Fibroblast of skin of abdomen (primary cell): Measurements from ENCODE around the gene LBX2.
A peak's percentile ranks its signal among the peaks of the same experiment; 100 is the strongest.

ENCODE experiments used
- DNase-seq: peaks from one replicate; pipeline ENCODE4 v3.0.0-alpha.2; 2013

LBX2 gene

DNA sequence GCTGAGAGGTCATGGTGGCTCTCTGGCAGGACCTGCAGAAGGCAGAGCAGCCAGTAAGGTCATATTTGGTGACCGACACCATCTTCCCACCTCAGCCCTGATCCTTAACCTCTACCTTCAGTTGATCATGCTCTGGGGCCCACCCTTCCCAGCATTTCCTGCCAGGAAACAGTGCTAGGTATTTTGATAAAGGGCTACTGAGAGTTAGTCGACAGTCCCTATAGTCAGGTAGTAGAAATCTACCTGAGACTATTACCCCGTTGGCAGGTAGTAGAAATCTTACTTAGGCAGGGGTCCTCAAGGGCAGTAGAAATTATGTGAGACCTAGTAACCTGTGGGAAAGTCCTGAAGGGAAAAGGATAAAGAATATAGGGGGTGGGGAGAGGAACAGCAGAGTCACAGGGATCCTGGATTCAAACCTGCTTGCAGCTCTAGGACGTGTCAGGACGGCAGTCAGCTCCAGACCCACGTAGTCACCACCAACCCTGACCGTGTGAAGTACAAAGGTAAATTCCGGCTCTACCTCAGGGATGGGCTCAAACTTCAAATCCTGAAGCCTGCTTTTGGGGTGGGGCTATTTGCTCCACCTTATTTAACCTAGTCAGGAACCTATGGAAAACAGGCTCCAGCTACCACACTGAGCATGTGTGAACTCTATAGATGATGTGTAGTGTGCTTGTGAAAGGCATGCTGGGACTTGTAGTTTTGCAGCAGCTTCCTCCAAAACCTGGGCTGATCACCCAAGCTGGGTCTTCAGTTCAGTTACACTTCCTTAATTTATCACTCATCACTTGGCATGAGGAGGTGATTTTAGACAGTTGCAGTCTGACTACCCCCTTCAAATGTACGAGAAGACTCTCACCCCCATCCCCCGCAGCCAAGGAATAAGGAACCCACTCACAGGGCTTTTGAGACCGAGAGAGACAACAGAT lies 26.6 kb upstream of the LBX2 start, which contains the start of gene DQX1:
DQX1 (minus strand) TSS at position 515 of the 932 bp plus-strand sequence; CDS start at position 13, 502 bp downstream.
- peak; percentile 29 for DNase-seq

DNA sequence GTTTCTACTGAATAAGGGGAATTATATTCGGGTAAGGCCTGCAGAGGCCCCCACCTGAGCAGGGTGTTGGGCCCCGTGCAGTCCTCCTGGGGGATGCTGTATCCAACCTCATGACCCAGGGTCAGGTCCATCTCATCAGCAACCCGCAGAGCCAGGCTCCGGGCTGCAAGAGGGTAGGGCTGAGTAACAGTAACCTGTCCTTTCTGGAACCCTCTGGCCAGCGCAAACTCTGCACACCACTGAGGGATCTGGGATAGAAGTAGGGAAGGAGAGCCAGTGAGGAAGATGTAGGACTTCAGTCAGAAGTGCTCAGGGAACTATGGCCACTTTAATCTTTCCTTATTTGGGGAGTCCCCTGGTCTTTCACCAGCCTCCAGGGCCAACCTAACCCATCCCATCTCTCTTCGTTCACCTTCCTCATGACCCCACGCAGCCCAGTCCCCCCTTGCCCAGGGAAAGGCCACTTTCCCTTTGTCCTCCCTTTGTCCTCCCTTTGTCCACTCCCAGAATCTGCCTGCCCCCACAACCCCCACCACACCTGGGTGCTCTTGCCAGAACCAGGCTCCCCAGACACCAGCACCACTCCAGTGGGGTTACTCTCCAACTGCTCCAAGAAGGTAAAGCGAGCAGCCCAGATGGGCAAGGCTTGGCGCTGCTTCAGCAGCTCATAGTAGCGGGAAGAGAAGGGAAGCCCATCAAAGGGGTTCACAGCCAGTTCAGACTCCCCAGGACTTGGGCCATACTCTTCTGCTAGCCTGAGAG lies 25.7 kb upstream of the LBX2 start:
- DNase-seq: no peak

DNA sequence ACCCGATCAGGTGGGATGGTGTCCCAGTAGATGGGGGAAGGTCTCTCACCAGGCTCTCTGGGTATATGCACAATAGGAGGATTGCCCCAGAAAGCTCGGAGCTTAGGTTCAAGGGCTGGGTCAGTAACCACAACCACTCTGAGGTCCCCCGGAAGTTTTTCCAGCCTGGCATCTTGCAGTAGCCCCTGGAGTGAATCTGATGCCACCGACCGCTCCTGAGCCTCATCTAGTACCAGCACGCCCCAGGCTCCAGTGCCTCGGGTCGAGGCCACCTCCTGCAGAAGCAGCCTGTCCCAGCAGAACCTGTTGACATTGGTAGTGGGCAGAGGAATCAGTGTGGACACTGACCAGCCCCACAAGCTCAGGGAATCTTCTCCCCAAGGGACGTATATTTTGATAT lies 24.6 kb upstream of the LBX2 start:
- DNase-seq: no peak

DNA sequence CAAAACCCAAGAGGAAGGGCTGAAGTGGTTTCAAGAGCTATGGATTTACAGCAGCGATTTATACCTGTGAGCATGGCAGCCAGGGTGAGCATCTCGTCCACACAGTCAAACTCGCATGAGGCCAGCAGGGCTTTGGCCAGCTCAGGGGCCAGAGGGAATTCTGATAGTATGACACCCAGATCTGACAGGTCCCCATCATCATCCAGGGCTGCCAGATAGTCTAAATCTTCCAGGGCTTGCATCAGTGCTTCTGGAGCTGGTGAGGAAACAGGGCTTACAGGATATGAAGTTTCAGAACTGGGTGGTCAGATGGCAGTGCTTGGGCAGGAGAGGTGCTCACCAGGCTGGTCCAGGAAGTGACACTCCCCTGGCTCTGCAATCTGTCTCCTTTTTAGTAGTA lies 23.1 kb upstream of the LBX2 start:
- DNase-seq: no peak

DNA sequence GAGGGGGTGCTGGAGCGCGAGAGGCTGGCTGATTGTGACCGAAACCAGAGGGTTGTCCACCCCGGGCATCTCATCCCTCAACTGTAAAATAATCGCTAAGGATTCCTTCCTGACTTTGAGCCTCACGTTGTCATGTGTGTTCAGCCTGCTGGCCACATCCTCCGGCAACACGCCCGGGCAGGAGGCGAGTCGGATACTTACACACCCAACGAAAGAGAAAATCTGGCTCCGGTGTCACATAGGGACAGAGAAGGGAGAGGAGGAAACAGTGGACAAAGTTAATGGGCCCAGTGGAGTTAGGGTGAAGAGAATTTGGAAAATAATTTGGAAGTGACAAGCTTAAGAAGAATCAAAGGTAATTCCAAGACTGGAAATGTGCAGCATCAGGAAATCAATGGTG lies 17.2 kb upstream of the LBX2 start:
- no peak for DNase-seq

- peak; percentile 57 for DNase-seq
These were observed 16.7 kb upstream of the LBX2 start for GRCh38 chr2:74515981-74516633.

GRCh38 chr2:74515271-74515980 lies 16.0 kb upstream of the LBX2 start:
- no peak for DNase-seq

DNA sequence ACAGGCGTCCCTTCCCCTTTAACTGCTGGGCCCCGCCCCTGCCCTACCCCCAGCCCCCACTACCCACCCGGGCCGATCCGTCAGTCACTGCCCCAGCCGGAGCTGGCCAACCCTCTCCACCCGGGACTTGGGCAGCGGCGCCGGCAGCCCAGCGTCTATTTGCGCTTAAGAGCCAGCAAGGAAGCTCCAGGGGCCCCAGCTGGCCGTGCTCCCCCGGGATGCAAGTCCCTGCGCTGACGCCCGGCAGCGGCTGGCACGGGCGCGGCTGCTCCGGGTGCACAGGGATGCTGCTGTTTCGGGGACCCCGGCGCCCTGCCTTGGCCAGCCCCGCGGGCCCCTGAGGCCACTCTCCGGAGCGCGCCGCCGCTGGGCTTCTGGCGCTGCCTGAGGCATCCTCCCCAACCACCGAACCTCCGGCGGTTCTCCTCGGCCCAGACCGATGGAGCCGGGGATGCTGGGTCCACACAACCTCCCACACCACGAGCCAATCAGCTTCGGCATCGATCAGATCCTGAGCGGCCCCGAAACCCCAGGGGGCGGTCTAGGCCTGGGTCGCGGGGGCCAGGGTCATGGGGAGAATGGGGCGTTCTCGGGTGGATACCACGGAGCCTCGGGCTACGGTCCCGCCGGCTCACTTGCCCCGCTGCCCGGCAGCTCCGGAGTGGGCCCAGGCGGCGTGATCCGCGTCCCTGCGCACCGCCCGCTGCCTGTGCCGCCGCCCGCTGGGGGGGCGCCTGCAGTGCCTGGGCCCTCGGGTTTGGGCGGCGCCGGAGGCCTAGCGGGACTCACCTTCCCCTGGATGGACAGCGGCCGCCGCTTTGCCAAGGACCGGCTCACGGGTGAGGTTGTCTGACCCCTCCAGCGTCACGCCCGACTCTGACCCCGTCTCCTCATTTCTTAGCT lies 15.2 kb upstream of the LBX2 start, which contains the start of gene TLX2:
TLX2 (plus strand) TSS at position 83 of the 903 bp plus-strand sequence; CDS start at position 440, 357 bp downstream.
- DNase-seq: no peak

- DNase-seq: no peak
These were observed 14.4 kb upstream of the LBX2 start for GRCh38 chr2:74513605-74514367.

- no peak for DNase-seq
These were observed 13.6 kb upstream of the LBX2 start for GRCh38 chr2:74512744-74513604.

- DNase-seq: no peak
These were observed 11.9 kb upstream of the LBX2 start for GRCh38 chr2:74511104-74511989.

DNA sequence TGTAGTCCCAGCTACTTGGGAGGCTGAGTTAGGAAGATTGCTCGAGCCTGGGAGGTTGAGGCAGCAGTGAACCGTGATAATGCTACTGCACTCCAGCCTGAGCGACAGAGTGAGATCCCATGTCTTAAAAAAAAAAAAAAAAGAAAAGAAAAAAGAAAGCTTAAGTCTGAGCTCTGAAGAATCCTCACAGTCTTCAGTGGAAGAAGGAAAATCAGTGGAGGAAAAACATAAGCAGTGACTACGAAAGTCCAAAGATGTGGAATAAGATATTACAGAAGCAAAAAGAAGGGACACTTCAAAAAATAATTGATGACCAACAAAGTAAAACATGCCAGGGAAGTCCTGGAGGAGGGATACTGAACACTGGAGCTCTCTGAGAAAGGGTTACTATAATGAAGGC lies 10.9 kb upstream of the LBX2 start:
- no peak for DNase-seq

- DNase-seq: peak; percentile 87
These were observed 8.6 kb upstream of the LBX2 start for GRCh38 chr2:74507926-74508520.

DNA sequence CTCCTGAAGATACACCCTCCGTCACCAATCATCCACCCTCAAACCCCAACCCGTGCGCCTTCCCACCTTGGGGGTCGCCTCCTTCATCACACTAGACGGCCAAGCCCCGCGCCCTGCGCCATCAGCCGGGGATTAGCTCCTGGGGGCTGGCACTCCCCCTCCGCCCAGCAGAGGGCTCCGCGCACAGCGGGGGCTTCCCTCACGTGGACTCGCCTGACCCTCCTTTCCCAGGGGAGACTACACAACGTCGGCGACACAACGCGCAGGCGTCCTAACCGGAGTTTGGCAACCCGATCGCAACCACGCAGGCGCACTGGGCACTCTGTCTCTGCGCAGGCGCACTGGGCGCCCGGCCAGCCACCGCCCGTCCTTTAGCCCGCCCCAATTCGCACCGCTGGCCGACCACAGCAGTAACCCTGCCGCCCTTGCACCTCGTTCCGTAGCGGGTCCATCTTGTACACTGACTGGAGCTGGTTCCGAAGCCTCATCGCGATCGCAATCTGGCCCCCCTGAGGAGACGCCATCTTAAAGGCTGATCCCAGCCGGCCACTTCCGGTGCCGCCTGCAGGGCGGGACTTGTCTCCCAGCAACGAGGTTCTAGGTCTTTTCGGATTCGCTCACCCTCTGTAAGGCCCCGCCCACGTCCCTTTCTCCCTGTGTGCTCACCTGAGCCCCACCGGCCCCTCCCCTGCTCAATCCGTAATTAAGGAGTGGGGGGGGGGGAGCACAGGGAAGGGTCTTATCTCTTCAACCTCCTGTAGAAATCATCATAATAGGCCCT lies 7.9 kb upstream of the LBX2 start, which contains the start of gene PCGF1:
PCGF1 (minus strand) TSS at position 551 of the 781 bp plus-strand sequence; CDS start at position 524, 27 bp downstream.
- peak; percentile 98 for DNase-seq

GRCh38 chr2:74505448-74506246 lies 6.2 kb upstream of the LBX2 start:
- DNase-seq: no peak

GRCh38 chr2:74504591-74504990 lies 5.2 kb upstream of the LBX2 start:
- DNase-seq: no peak
